BJ (cell line): ENCODE data around the gene ERICH6. TPM values are rescaled to one million over a fixed set of nuclear protein-coding genes. Genes with fewer than 3 reads are reported as not detected.

Experiments
- CTCF ChIA-PET: fragments of 350-600 bp; formaldehyde crosslinking; extraction: SDS; loops from one replicate; lab custom pipeline; 2021; ENCODE audit warnings: antibody characterized with exemption, inconsistent platforms; lab: Yijun Ruan, JAX
- POLR2A ChIA-PET: fragments of 300-600 bp; sonication (Branson Sonifier 250); formaldehyde crosslinking; extraction: SDS; loops from one replicate; lab custom pipeline; 2021; ENCODE audit warnings: antibody characterized with exemption; lab: Charles Lee
- DNase-seq: peaks from one replicate; pipeline ENCODE4 v3.0.0-alpha.2; 2011; ENCODE audit warnings: low read depth
- H3K27me3 ChIP-seq: 2 replicates; pipeline ENCODE4 v1.6.0; 2011; ENCODE audit warnings: low read length; ENCODE audit not compliant: control insufficient read depth, insufficient read depth
- H3K36me3 ChIP-seq: 2 replicates; pipeline ENCODE4 v1.5.1; 2011; ENCODE audit warnings: low read length; ENCODE audit not compliant: control insufficient read depth, insufficient read depth
- H3K4me3 ChIP-seq: 2 replicates; pipeline ENCODE4 v1.5.1; 2011; ENCODE audit warnings: low read depth, mild to moderate bottlenecking, control low read depth, low read length
- CTCF ChIP-seq: IDR thresholded peaks from 2 replicates; pipeline ENCODE4 v1.5.1; 2011; ENCODE audit warnings: low read depth, mild to moderate bottlenecking, control low read depth, inconsistent platforms, low read length, moderate library complexity; ENCODE audit not compliant: insufficient read depth
- polyA plus RNA-seq: library from polyadenylated mRNA; depleted of rRNA; stranded (reverse); fragments of >200 nt; gene quantifications from 2 replicates; pipeline ENCODE4 v1.2.3, GENCODE V29; 2011

Gene ERICH6
- polyA plus RNA-seq, 1 experiment = not detected

GRCh38 chr3:150739200-150739863 lies 35.6 kb upstream of the ERICH6 start:
- Histone ChIP-seq H3K4me3 (no peak overlapping the region), H3K36me3 (peaks cover 9% of the 10 kb centered on the region), H3K27me3 (no peaks in the 10 kb centered on the region)
- TF ChIP-seq CTCF = no peak
- DNase-seq = no peak
- POLR2A ChIA-PET = no interaction called here
- CTCF ChIA-PET = no interaction called here

GRCh38 chr3:150738688-150739087 lies 35.0 kb upstream of the ERICH6 start:
- no peak overlapping the region for H3K4me3 ChIP-seq
- TF ChIP-seq CTCF = no peak
- H3K36me3 ChIP-seq = peaks cover 9% of the 10 kb centered on the region
- no peak for DNase-seq
- H3K27me3 ChIP-seq = no peaks in the 10 kb centered on the region
- ChIA-PET CTCF (interaction anchor here (1.4 kb wide), 1 partner anchor 17 kb away, joined by 5 read pairs; no protein-coding TSS in a partner anchor), POLR2A (no interaction called here)

- no peak for DNase-seq
- H3K36me3 ChIP-seq = peaks cover 9% of the 10 kb centered on the region
- no peak overlapping the region for H3K4me3 ChIP-seq
- no peak for TF ChIP-seq CTCF
- H3K27me3 ChIP-seq = no peaks in the 10 kb centered on the region
- ChIA-PET POLR2A (interaction anchor here (0.6 kb wide), 1 partner anchor 25 kb away, joined by 8 read pairs; the partner anchor contains the start of gene SIAH2), CTCF (interaction anchor here (0.8 to 1.4 kb wide), 2 partner anchors 17 to 50 kb away, joined by 3 to 5 read pairs; no protein-coding TSS in a partner anchor)
Measured at GRCh38 chr3:150737874-150738679, 34.4 kb upstream of the ERICH6 start.

- TF ChIP-seq CTCF = no peak
- Histone ChIP-seq H3K27me3 (no peaks in the 10 kb centered on the region), H3K36me3 (peaks cover 5% of the 10 kb centered on the region), H3K4me3 (no peak overlapping the region)
- DNase-seq = no peak
- ChIA-PET POLR2A (interaction anchor here (0.6 kb wide), 1 partner anchor 26 kb away, joined by 8 read pairs; the partner anchor contains the start of gene SIAH2), CTCF (interaction anchor here (0.8 to 1.4 kb wide), 2 partner anchors 16 to 51 kb away, joined by 3 to 5 read pairs; no protein-coding TSS in a partner anchor)
Measured at GRCh38 chr3:150736903-150737832, 33.4 kb upstream of the ERICH6 start.
